HCT116 (cell line): ENCODE results near the gene PTS. TPM values are rescaled to one million over a fixed set of nuclear protein-coding genes. Genes with fewer than 3 reads are reported as not detected.

Experiments
- ATAC-seq: fragments of 200-7000 bp; cut with Tn5 transposase; 2 replicates; pipeline ENCODE4 v1.9.1; 2020; ENCODE audit warnings: mild to moderate bottlenecking, moderate library complexity
- BruUV-seq: library from RNA; stranded (reverse); fragments of 400-500 nt; replicated peaks from 2 replicates; lab custom pipeline; 2021; lab: Mats Ljungman, UMichigan
- CTCF ChIA-PET: fragments of 300-600 bp; sonication (Branson Sonifier 250); formaldehyde crosslinking; loops from one replicate; lab custom pipeline; 2021; ENCODE audit warnings: antibody characterized with exemption; lab: Charles Lee
- POLR2A ChIA-PET: fragments of 300-600, 350-600 bp; sonication (Branson Sonifier 250); formaldehyde crosslinking; loops from one replicate; lab custom pipeline; 2021; ENCODE audit warnings: antibody characterized with exemption; lab: Charles Lee
- RAD21 ChIA-PET, 2 experiments: fragments of 300-600 bp; sonication (Branson Sonifier 250); formaldehyde crosslinking; loops; one replicate each; lab custom pipeline; 2023; ENCODE audit warnings: low total read pairs in 2 of 2; ENCODE audit not compliant: uncharacterized antibody in 2 of 2, unreplicated experiment in 2 of 2, low non-redundant PET in 1 of 2; lab: Charles Lee
- DNase-seq: peaks from one replicate; pipeline ENCODE4 v3.0.0-alpha.2; 2010; ENCODE audit warnings: low read depth, low spot score
- H2AFZ ChIP-seq: fragments of 200-600 bp; shearing (Covaris generic), sonication (generic); 2 replicates; pipeline ENCODE4 v1.6.1; 2017; ENCODE audit warnings: low read depth, mixed run types, mixed read lengths, antibody characterized with exemption, low read length; ENCODE audit not compliant: poor library complexity, severe bottlenecking
- H3K27ac ChIP-seq: 2 replicates; pipeline ENCODE4 v1.5.1; 2012; ENCODE audit warnings: low read depth, low read length
- H3K27me3 ChIP-seq: fragments of 200-600 bp; sonication (generic); 2 replicates; pipeline ENCODE4 v1.6.1; 2016; ENCODE audit warnings: mixed run types, low read length, mixed read lengths; ENCODE audit not compliant: insufficient read depth
- H3K36me3 ChIP-seq, 2 experiments: fragments of 200-500 bp in 1 of 2; fragments of 200-600 bp in 1 of 2; sonication (Bioruptor generic) in 1 of 2; sonication (generic) in 1 of 2; 2 replicates each; pipeline versions ENCODE4 v1.5.1 to v1.6.1; 2014 to 2016; ENCODE audit warnings: low read length in 2 of 2, inconsistent platforms in 1 of 2, mixed read lengths in 1 of 2, mixed run types in 1 of 2; ENCODE audit not compliant: insufficient read depth in 2 of 2, control insufficient read depth in 1 of 2
- H3K4me1 ChIP-seq, 2 experiments: fragments of 200-600 bp in 1 of 2; sonication (generic) in 1 of 2; 2 replicates each; pipeline versions ENCODE4 v1.5.1 to v1.6.1; 2012 to 2017; ENCODE audit warnings: low read length in 2 of 2, inconsistent platforms in 1 of 2, mild to moderate bottlenecking in 1 of 2, mixed read lengths in 1 of 2, mixed run types in 1 of 2, moderate library complexity in 1 of 2; ENCODE audit not compliant: insufficient read depth in 2 of 2, control insufficient read depth in 1 of 2
- H3K4me2 ChIP-seq: fragments of 200-600 bp; sonication (generic); 2 replicates; pipeline ENCODE4 v1.6.1; 2017; ENCODE audit warnings: mixed run types, low read length, mixed read lengths
- H3K4me3 ChIP-seq, 2 experiments: fragments of 200-600 bp in 1 of 2; sonication (generic) in 1 of 2; replicated peaks in 1 of 2; 2 replicates each; pipeline ENCODE4 v1.5.1; 2011 to 2016; ENCODE audit warnings: low read length in 2 of 2, control low read depth in 1 of 2, low read depth in 1 of 2, mild to moderate bottlenecking in 1 of 2, mixed read lengths in 1 of 2, mixed run types in 1 of 2
- H3K79me2 ChIP-seq: fragments of 200-600 bp; sonication (generic); 2 replicates; pipeline ENCODE4 v1.6.1; 2017; ENCODE audit warnings: mild to moderate bottlenecking, mixed run types, low read length, moderate library complexity, mixed read lengths; ENCODE audit not compliant: insufficient read depth
- H3K9ac ChIP-seq: fragments of 200-600 bp; sonication (generic); 2 replicates; pipeline ENCODE4 v1.6.1; 2016; ENCODE audit warnings: low read length, mixed read lengths
- H3K9me2 ChIP-seq: fragments of 200-600 bp; sonication (generic), shearing (Covaris generic); 2 replicates; pipeline ENCODE4 v1.6.1; 2017; ENCODE audit warnings: mixed run types, mild to moderate bottlenecking, moderate library complexity; ENCODE audit not compliant: insufficient read depth
- H3K9me3 ChIP-seq, 2 experiments: fragments of 200-500 bp in 1 of 2; fragments of 200-600 bp in 1 of 2; sonication (Bioruptor generic) in 1 of 2; sonication (generic) in 1 of 2; 2 replicates each; pipeline ENCODE4 v1.6.1; 2014 to 2017; ENCODE audit warnings: low read length in 2 of 2, mixed read lengths in 2 of 2, inconsistent platforms in 1 of 2, low read depth in 1 of 2, mild to moderate bottlenecking in 1 of 2, mixed run types in 1 of 2, moderate library complexity in 1 of 2; ENCODE audit not compliant: control insufficient read depth in 1 of 2, insufficient read depth in 1 of 2
- H4K20me1 ChIP-seq: fragments of 200-600 bp; sonication (generic), shearing (Covaris generic); 2 replicates; pipeline ENCODE4 v1.6.1; 2017; ENCODE audit warnings: mixed run types, mild to moderate bottlenecking, moderate library complexity; ENCODE audit not compliant: insufficient read depth
- CBX3 ChIP-seq: IDR thresholded peaks from 2 replicates; pipeline ENCODE4 v1.6.1; 2012; ENCODE audit warnings: low read depth
- CEBPB ChIP-seq: IDR thresholded peaks from 2 replicates; pipeline ENCODE4 v1.6.1; 2012; ENCODE audit warnings: low read depth
- EGR1 ChIP-seq: IDR thresholded peaks from 2 replicates; pipeline ENCODE4 v1.6.1; 2012; ENCODE audit warnings: low read depth
- ELF1 ChIP-seq: IDR thresholded peaks from 2 replicates; pipeline ENCODE4 v1.6.1; 2012; ENCODE audit warnings: low read depth, borderline replicate concordance
- EZH2 ChIP-seq: fragments of 200-600 bp; sonication (generic); IDR thresholded peaks from 2 replicates; pipeline ENCODE4 v1.6.1; 2017; ENCODE audit warnings: antibody characterized with exemption, mixed run types
- EZH2phosphoT487 ChIP-seq: fragments of 200-600 bp; IDR thresholded peaks from 2 replicates; pipeline ENCODE4 v1.6.1; 2018; ENCODE audit warnings: antibody characterized with exemption, borderline replicate concordance
- FOSL1 ChIP-seq: IDR thresholded peaks from 2 replicates; pipeline ENCODE4 v1.6.1; 2012; ENCODE audit warnings: low read depth
- POLR2A ChIP-seq: IDR thresholded peaks from 2 replicates; pipeline ENCODE4 v1.7.0; 2011; ENCODE audit warnings: borderline replicate concordance; ENCODE audit not compliant: insufficient read depth, insufficient read length; ENCODE audit errors: extremely low read depth
- POLR2AphosphoS5 ChIP-seq: IDR thresholded peaks from 2 replicates; pipeline ENCODE4 v1.6.1; 2011; ENCODE audit warnings: mild to moderate bottlenecking, low read depth, low read length, moderate library complexity
- RAD21 ChIP-seq: IDR thresholded peaks from 2 replicates; pipeline ENCODE4 v1.6.1; 2012; ENCODE audit warnings: low read depth, mild to moderate bottlenecking
- SIN3A ChIP-seq: IDR thresholded peaks from 2 replicates; pipeline ENCODE4 v1.6.1; 2012; ENCODE audit warnings: low read depth
- SP1 ChIP-seq: IDR thresholded peaks from 2 replicates; pipeline ENCODE4 v1.6.1; 2012; ENCODE audit warnings: low read depth
- YY1 ChIP-seq: IDR thresholded peaks from 2 replicates; pipeline ENCODE4 v1.6.1; 2011; ENCODE audit warnings: low read length, low read depth, moderate library complexity, mild to moderate bottlenecking; ENCODE audit not compliant: insufficient replicate concordance; ENCODE audit errors: extremely low read depth
- ZFX ChIP-seq: fragments of 450-650 bp; IDR thresholded peaks from 2 replicates; pipeline ENCODE4 v1.6.1; 2017
- ZNF274 ChIP-seq: fragments of 200-500 bp; sonication (Bioruptor generic); IDR thresholded peaks from 2 replicates; pipeline ENCODE4 v1.6.1; 2014; ENCODE audit warnings: mild to moderate bottlenecking, low read depth, low read length, inconsistent platforms
- intact Hi-C: fragments of 100-400 bp; cut with micrococcal nuclease; formaldehyde crosslinking; loops from 2 replicates; pipeline ENCODE4 v1.10.0; 2022
- total RNA-seq: library from RNA; stranded (reverse); gene quantifications from one replicate; pipeline ENCODE4 v1.2.1, GENCODE V29; 2021; ENCODE audit not compliant: unreplicated experiment
- TF ChIP-seq, protein P1 (sequence below): IDR thresholded peaks from 2 replicates; pipeline ENCODE4 v1.6.1; 2012; ENCODE audit warnings: low read depth
- TF ChIP-seq, protein P2 (sequence below): IDR thresholded peaks from 2 replicates; pipeline ENCODE4 v1.6.1; 2011; ENCODE audit warnings: mild to moderate bottlenecking, low read length, moderate library complexity; ENCODE audit not compliant: insufficient replicate concordance; ENCODE audit errors: extremely low read depth
- TF ChIP-seq, protein P3 (sequence below): IDR thresholded peaks from 2 replicates; pipeline ENCODE4 v1.6.1; 2012
- TF ChIP-seq, protein P4 (sequence below): IDR thresholded peaks from 2 replicates; pipeline ENCODE4 v1.6.1; 2012

PTS gene
- total RNA-seq, 1 experiment from 2014 or later: 45.7 TPM

DNA sequence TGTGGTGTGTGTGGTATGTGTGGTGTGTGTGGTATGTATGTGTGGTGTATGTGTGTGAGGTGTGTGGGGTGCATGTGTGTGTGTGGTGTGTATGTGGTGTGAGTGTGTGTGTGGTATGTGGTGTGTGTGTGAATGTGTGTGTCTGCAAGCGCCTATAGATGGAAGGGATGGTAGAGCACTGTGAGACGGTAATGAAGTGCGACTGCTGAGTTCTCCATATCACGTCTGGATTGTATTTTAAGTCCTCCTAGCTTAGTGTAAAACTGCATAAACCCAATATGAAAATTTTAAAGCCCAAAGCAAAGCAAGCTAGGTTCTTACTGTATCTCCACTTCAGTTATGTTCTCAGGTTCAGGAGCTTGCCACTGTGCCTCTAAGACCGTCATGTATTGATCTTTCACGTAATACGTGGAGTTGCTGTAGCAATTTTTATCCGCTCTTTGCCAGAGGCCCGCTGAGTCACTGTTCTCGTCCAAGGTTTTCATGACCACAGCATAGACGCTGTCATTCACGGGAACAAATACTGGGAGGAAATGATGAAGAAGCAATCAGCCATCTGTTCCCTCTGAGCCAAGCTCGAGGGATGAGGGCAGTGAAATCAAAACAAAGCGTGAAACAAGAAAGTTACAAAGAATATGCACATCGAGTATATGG lies 29.0 kb downstream of the PTS start:
- ChIA-PET CTCF (no interaction called here), RAD21 (no interaction called here)
- DNase-seq: no peak

More for the DNA sequence above, 29.0 kb downstream of the PTS start:
- no peaks in the 10 kb centered on the region for H3K9me2 ChIP-seq
- no peaks in the 10 kb centered on the region for H4K20me1 ChIP-seq
- H3K27me3 ChIP-seq: no peaks in the 10 kb centered on the region
- POLR2A ChIA-PET: no interaction called here
- H2AFZ ChIP-seq: no peak overlapping the region
- BruUV-seq: no TSS peak
- H3K9me3 ChIP-seq: no peaks in the 10 kb centered on the region
- no peaks in the 10 kb centered on the region for H3K36me3 ChIP-seq
- ATAC-seq: no peak
- intact Hi-C loops: no loop called here
- no peaks in the 10 kb centered on the region for H3K79me2 ChIP-seq
- TF ChIP-seq EZH2phosphoT487 (no peak), EZH2 (no peak), SP1 (no peak), POLR2A (no peak), YY1 (no peak), ZFX (no peak), ELF1 (no peak), CEBPB (no peak), POLR2AphosphoS5 (no peak), EGR1 (no peak), FOSL1 (no peak), RAD21 (no peak), ZNF274 (no peak), CBX3 (no peak), SIN3A (no peak)
- TF ChIP-seq, protein P1, sequence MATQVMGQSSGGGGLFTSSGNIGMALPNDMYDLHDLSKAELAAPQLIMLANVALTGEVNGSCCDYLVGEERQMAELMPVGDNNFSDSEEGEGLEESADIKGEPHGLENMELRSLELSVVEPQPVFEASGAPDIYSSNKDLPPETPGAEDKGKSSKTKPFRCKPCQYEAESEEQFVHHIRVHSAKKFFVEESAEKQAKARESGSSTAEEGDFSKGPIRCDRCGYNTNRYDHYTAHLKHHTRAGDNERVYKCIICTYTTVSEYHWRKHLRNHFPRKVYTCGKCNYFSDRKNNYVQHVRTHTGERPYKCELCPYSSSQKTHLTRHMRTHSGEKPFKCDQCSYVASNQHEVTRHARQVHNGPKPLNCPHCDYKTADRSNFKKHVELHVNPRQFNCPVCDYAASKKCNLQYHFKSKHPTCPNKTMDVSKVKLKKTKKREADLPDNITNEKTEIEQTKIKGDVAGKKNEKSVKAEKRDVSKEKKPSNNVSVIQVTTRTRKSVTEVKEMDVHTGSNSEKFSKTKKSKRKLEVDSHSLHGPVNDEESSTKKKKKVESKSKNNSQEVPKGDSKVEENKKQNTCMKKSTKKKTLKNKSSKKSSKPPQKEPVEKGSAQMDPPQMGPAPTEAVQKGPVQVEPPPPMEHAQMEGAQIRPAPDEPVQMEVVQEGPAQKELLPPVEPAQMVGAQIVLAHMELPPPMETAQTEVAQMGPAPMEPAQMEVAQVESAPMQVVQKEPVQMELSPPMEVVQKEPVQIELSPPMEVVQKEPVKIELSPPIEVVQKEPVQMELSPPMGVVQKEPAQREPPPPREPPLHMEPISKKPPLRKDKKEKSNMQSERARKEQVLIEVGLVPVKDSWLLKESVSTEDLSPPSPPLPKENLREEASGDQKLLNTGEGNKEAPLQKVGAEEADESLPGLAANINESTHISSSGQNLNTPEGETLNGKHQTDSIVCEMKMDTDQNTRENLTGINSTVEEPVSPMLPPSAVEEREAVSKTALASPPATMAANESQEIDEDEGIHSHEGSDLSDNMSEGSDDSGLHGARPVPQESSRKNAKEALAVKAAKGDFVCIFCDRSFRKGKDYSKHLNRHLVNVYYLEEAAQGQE: no peak
- TF ChIP-seq, protein P2, sequence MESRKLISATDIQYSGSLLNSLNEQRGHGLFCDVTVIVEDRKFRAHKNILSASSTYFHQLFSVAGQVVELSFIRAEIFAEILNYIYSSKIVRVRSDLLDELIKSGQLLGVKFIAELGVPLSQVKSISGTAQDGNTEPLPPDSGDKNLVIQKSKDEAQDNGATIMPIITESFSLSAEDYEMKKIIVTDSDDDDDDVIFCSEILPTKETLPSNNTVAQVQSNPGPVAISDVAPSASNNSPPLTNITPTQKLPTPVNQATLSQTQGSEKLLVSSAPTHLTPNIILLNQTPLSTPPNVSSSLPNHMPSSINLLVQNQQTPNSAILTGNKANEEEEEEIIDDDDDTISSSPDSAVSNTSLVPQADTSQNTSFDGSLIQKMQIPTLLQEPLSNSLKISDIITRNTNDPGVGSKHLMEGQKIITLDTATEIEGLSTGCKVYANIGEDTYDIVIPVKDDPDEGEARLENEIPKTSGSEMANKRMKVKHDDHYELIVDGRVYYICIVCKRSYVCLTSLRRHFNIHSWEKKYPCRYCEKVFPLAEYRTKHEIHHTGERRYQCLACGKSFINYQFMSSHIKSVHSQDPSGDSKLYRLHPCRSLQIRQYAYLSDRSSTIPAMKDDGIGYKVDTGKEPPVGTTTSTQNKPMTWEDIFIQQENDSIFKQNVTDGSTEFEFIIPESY: no peak
- TF ChIP-seq, protein P3, sequence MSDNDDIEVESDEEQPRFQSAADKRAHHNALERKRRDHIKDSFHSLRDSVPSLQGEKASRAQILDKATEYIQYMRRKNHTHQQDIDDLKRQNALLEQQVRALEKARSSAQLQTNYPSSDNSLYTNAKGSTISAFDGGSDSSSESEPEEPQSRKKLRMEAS: no peak
- TF ChIP-seq, protein P4, sequence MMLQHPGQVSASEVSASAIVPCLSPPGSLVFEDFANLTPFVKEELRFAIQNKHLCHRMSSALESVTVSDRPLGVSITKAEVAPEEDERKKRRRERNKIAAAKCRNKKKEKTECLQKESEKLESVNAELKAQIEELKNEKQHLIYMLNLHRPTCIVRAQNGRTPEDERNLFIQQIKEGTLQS: no peak
- H3K4me2 ChIP-seq: no peak overlapping the region
- no peak overlapping the region for H3K27ac ChIP-seq
- no peak overlapping the region for H3K9ac ChIP-seq
- H3K4me1 ChIP-seq: no peaks in the 10 kb centered on the region
- no peak overlapping the region for H3K4me3 ChIP-seq
